ENCODE results near the gene TAMALIN.

TAMALIN gene

GRCh38 chr12:52061470-52062166, 54.9 kb downstream of the TAMALIN start:
- Histone ChIP-seq H3K27ac (no peak overlapping the region), H3K9ac (ENCODE audit: insufficient read length) (no peak overlapping the region), H3K36me3 (ENCODE audit: insufficient read depth, low read length) (peaks cover 4% of the 10 kb centered on the region; the same call in 1 of the 2 replicates), H3K9me3 (ENCODE audit: low read depth, low read length) (no peaks in the 10 kb centered on the region), H3K4me3 (no peak overlapping the region)
- TF ChIP-seq EZH2 (IDR thresholded peaks at IDR 0.05): no peak
- no peak for TF ChIP-seq POLR2AphosphoS5 (IDR thresholded peaks at IDR 0.05; ENCODE audit: borderline replicate concordance, low read depth, low read length)
- TF ChIP-seq FOXP2 (optimal IDR thresholded peaks at IDR 0.05; ENCODE audit: control extremely low read depth, extremely low read length, insufficient read depth): no peak
- no peak for DNase-seq (ENCODE audit: low read depth, low spot score)

- Histone ChIP-seq H3K4me3 (no peak overlapping the region), H3K27ac (no peak overlapping the region), H3K9me3 (ENCODE audit: low read depth, low read length) (no peaks in the 10 kb centered on the region), H3K36me3 (ENCODE audit: insufficient read depth, low read length) (no peaks in the 10 kb centered on the region; the same call in 1 of the 2 replicates), H3K9ac (ENCODE audit: insufficient read length) (no peak overlapping the region)
- TF ChIP-seq POLR2AphosphoS5 (IDR thresholded peaks at IDR 0.05; ENCODE audit: borderline replicate concordance, low read depth, low read length) (no peak), FOXP2 (optimal IDR thresholded peaks at IDR 0.05; ENCODE audit: control extremely low read depth, extremely low read length, insufficient read depth) (no peak), EZH2 (IDR thresholded peaks at IDR 0.05) (no peak)
- no peak for DNase-seq (ENCODE audit: low read depth, low spot score)
These were observed 55.7 kb downstream of the TAMALIN start for GRCh38 chr12:52062167-52063081.

- Histone ChIP-seq H3K4me3 (no peak overlapping the region), H3K9ac (ENCODE audit: insufficient read length) (no peak overlapping the region), H3K27ac (no peak overlapping the region), H3K36me3 (ENCODE audit: insufficient read depth, low read length) (no peaks in the 10 kb centered on the region; the same call in 1 of the 2 replicates), H3K9me3 (ENCODE audit: low read depth, low read length) (no peaks in the 10 kb centered on the region)
- no peak for DNase-seq (ENCODE audit: low read depth, low spot score)
- TF ChIP-seq POLR2AphosphoS5 (IDR thresholded peaks at IDR 0.05; ENCODE audit: borderline replicate concordance, low read depth, low read length) (no peak), EZH2 (IDR thresholded peaks at IDR 0.05) (no peak), FOXP2 (optimal IDR thresholded peaks at IDR 0.05; ENCODE audit: control extremely low read depth, extremely low read length, insufficient read depth) (no peak)
These were observed 56.6 kb downstream of the TAMALIN start for GRCh38 chr12:52063082-52063924.

GRCh38 chr12:52063981-52064649, 57.4 kb downstream of the TAMALIN start:
- Histone ChIP-seq H3K27ac (no peak overlapping the region), H3K4me3 (no peak overlapping the region), H3K9ac (ENCODE audit: insufficient read length) (no peak overlapping the region), H3K9me3 (ENCODE audit: low read depth, low read length) (no peaks in the 10 kb centered on the region), H3K36me3 (ENCODE audit: insufficient read depth, low read length) (no peaks in the 10 kb centered on the region; the same call in 1 of the 2 replicates)
- no peak for DNase-seq (ENCODE audit: low read depth, low spot score)
- no peak for TF ChIP-seq EZH2 (IDR thresholded peaks at IDR 0.05)
- no peak for TF ChIP-seq FOXP2 (optimal IDR thresholded peaks at IDR 0.05; ENCODE audit: control extremely low read depth, extremely low read length, insufficient read depth)
- no peak for TF ChIP-seq POLR2AphosphoS5 (IDR thresholded peaks at IDR 0.05; ENCODE audit: borderline replicate concordance, low read depth, low read length)
